HCT116 (cell line): ENCODE data around the gene HHLA2. TPM values are rescaled to one million over a fixed set of nuclear protein-coding genes. Genes with fewer than 3 reads are reported as not detected.

Experiments used
- ATAC-seq: fragments of 200-7000 bp; cut with Tn5 transposase; 2 replicates; pipeline ENCODE4 v1.9.1; 2020; ENCODE audit warnings: mild to moderate bottlenecking, moderate library complexity
- BruUV-seq: library from RNA; stranded (reverse); fragments of 400-500 nt; replicated peaks from 2 replicates; lab custom pipeline; 2021; lab: Mats Ljungman, UMichigan
- CTCF ChIA-PET: fragments of 300-600 bp; sonication (Branson Sonifier 250); formaldehyde crosslinking; loops from one replicate; lab custom pipeline; 2021; ENCODE audit warnings: antibody characterized with exemption; lab: Charles Lee
- POLR2A ChIA-PET: fragments of 300-600, 350-600 bp; sonication (Branson Sonifier 250); formaldehyde crosslinking; loops from one replicate; lab custom pipeline; 2021; ENCODE audit warnings: antibody characterized with exemption; lab: Charles Lee
- RAD21 ChIA-PET, 2 experiments: fragments of 300-600 bp; sonication (Branson Sonifier 250); formaldehyde crosslinking; loops; one replicate each; lab custom pipeline; 2023; ENCODE audit warnings: low total read pairs in 2 of 2; ENCODE audit not compliant: uncharacterized antibody in 2 of 2, unreplicated experiment in 2 of 2, low non-redundant PET in 1 of 2; lab: Charles Lee
- DNase-seq: peaks from one replicate; pipeline ENCODE4 v3.0.0-alpha.2; 2010; ENCODE audit warnings: low read depth, low spot score
- H2AFZ ChIP-seq: fragments of 200-600 bp; shearing (Covaris generic), sonication (generic); 2 replicates; pipeline ENCODE4 v1.6.1; 2017; ENCODE audit warnings: low read depth, mixed run types, mixed read lengths, antibody characterized with exemption, low read length; ENCODE audit not compliant: poor library complexity, severe bottlenecking
- H3K27ac ChIP-seq: 2 replicates; pipeline ENCODE4 v1.5.1; 2012; ENCODE audit warnings: low read depth, low read length
- H3K27me3 ChIP-seq: fragments of 200-600 bp; sonication (generic); 2 replicates; pipeline ENCODE4 v1.6.1; 2016; ENCODE audit warnings: mixed run types, low read length, mixed read lengths; ENCODE audit not compliant: insufficient read depth
- H3K36me3 ChIP-seq, 2 experiments: fragments of 200-500 bp in 1 of 2; fragments of 200-600 bp in 1 of 2; sonication (Bioruptor generic) in 1 of 2; sonication (generic) in 1 of 2; 2 replicates each; pipeline versions ENCODE4 v1.5.1 to v1.6.1; 2014 to 2016; ENCODE audit warnings: low read length in 2 of 2, inconsistent platforms in 1 of 2, mixed read lengths in 1 of 2, mixed run types in 1 of 2; ENCODE audit not compliant: insufficient read depth in 2 of 2, control insufficient read depth in 1 of 2
- H3K4me1 ChIP-seq, 2 experiments: fragments of 200-600 bp in 1 of 2; sonication (generic) in 1 of 2; 2 replicates each; pipeline versions ENCODE4 v1.5.1 to v1.6.1; 2012 to 2017; ENCODE audit warnings: low read length in 2 of 2, inconsistent platforms in 1 of 2, mild to moderate bottlenecking in 1 of 2, mixed read lengths in 1 of 2, mixed run types in 1 of 2, moderate library complexity in 1 of 2; ENCODE audit not compliant: insufficient read depth in 2 of 2, control insufficient read depth in 1 of 2
- H3K4me2 ChIP-seq: fragments of 200-600 bp; sonication (generic); 2 replicates; pipeline ENCODE4 v1.6.1; 2017; ENCODE audit warnings: mixed run types, low read length, mixed read lengths
- H3K4me3 ChIP-seq, 2 experiments: fragments of 200-600 bp in 1 of 2; sonication (generic) in 1 of 2; replicated peaks in 1 of 2; 2 replicates each; pipeline ENCODE4 v1.5.1; 2011 to 2016; ENCODE audit warnings: low read length in 2 of 2, control low read depth in 1 of 2, low read depth in 1 of 2, mild to moderate bottlenecking in 1 of 2, mixed read lengths in 1 of 2, mixed run types in 1 of 2
- H3K79me2 ChIP-seq: fragments of 200-600 bp; sonication (generic); 2 replicates; pipeline ENCODE4 v1.6.1; 2017; ENCODE audit warnings: mild to moderate bottlenecking, mixed run types, low read length, moderate library complexity, mixed read lengths; ENCODE audit not compliant: insufficient read depth
- H3K9ac ChIP-seq: fragments of 200-600 bp; sonication (generic); 2 replicates; pipeline ENCODE4 v1.6.1; 2016; ENCODE audit warnings: low read length, mixed read lengths
- H3K9me2 ChIP-seq: fragments of 200-600 bp; sonication (generic), shearing (Covaris generic); 2 replicates; pipeline ENCODE4 v1.6.1; 2017; ENCODE audit warnings: mixed run types, mild to moderate bottlenecking, moderate library complexity; ENCODE audit not compliant: insufficient read depth
- H3K9me3 ChIP-seq, 2 experiments: fragments of 200-500 bp in 1 of 2; fragments of 200-600 bp in 1 of 2; sonication (Bioruptor generic) in 1 of 2; sonication (generic) in 1 of 2; 2 replicates each; pipeline ENCODE4 v1.6.1; 2014 to 2017; ENCODE audit warnings: low read length in 2 of 2, mixed read lengths in 2 of 2, inconsistent platforms in 1 of 2, low read depth in 1 of 2, mild to moderate bottlenecking in 1 of 2, mixed run types in 1 of 2, moderate library complexity in 1 of 2; ENCODE audit not compliant: control insufficient read depth in 1 of 2, insufficient read depth in 1 of 2
- H4K20me1 ChIP-seq: fragments of 200-600 bp; sonication (generic), shearing (Covaris generic); 2 replicates; pipeline ENCODE4 v1.6.1; 2017; ENCODE audit warnings: mixed run types, mild to moderate bottlenecking, moderate library complexity; ENCODE audit not compliant: insufficient read depth
- CEBPB ChIP-seq: IDR thresholded peaks from 2 replicates; pipeline ENCODE4 v1.6.1; 2012; ENCODE audit warnings: low read depth
- ELF1 ChIP-seq: IDR thresholded peaks from 2 replicates; pipeline ENCODE4 v1.6.1; 2012; ENCODE audit warnings: low read depth, borderline replicate concordance
- EZH2phosphoT487 ChIP-seq: fragments of 200-600 bp; IDR thresholded peaks from 2 replicates; pipeline ENCODE4 v1.6.1; 2018; ENCODE audit warnings: antibody characterized with exemption, borderline replicate concordance
- FOSL1 ChIP-seq: IDR thresholded peaks from 2 replicates; pipeline ENCODE4 v1.6.1; 2012; ENCODE audit warnings: low read depth
- POLR2A ChIP-seq: IDR thresholded peaks from 2 replicates; pipeline ENCODE4 v1.7.0; 2011; ENCODE audit warnings: borderline replicate concordance; ENCODE audit not compliant: insufficient read depth, insufficient read length; ENCODE audit errors: extremely low read depth
- RAD21 ChIP-seq: IDR thresholded peaks from 2 replicates; pipeline ENCODE4 v1.6.1; 2012; ENCODE audit warnings: low read depth, mild to moderate bottlenecking
- REST ChIP-seq: IDR thresholded peaks from 2 replicates; pipeline ENCODE4 v1.6.1; 2012; ENCODE audit warnings: low read depth
- SRF ChIP-seq: IDR thresholded peaks from 2 replicates; pipeline ENCODE4 v1.6.1; 2012; ENCODE audit warnings: low read depth
- TCF7L2 ChIP-seq: IDR thresholded peaks from 2 replicates; pipeline ENCODE4 v1.7.0; 2011; ENCODE audit warnings: borderline replicate concordance, inconsistent platforms; ENCODE audit not compliant: insufficient read depth, insufficient read length; ENCODE audit errors: extremely low read depth
- YY1 ChIP-seq: IDR thresholded peaks from 2 replicates; pipeline ENCODE4 v1.6.1; 2011; ENCODE audit warnings: low read length, low read depth, moderate library complexity, mild to moderate bottlenecking; ENCODE audit not compliant: insufficient replicate concordance; ENCODE audit errors: extremely low read depth
- ZFX ChIP-seq: fragments of 450-650 bp; IDR thresholded peaks from 2 replicates; pipeline ENCODE4 v1.6.1; 2017
- intact Hi-C: fragments of 100-400 bp; cut with micrococcal nuclease; formaldehyde crosslinking; loops from 2 replicates; pipeline ENCODE4 v1.10.0; 2022
- total RNA-seq: library from RNA; stranded (reverse); gene quantifications from one replicate; pipeline ENCODE4 v1.2.1, GENCODE V29; 2021; ENCODE audit not compliant: unreplicated experiment
- TF ChIP-seq, protein P1 (sequence below): IDR thresholded peaks from 2 replicates; pipeline ENCODE4 v1.6.1; 2012

The HHLA2 gene
- total RNA-seq, 1 experiment from 2014 or later, result not detected

DNA sequence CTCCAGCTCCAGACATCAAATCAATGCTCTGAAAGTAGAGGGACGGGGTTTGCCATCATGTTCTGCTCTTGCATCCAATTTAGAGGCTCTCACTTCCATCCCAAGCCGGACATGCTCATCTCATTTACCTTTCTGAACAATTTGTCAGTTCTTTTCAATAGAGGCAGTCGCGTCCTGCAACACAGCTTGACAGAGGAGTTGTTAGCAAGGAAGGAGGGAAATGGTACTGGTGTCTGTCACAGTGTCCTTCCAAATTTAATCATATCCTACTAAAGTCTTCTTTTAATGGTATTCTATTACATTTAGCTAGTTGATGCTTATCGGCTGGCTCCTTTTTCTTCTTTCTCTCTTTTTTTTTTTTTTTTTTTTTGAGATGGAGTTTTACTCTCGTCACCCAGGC is 45.6 kb downstream of the HHLA2 start:
- H3K27me3 ChIP-seq, result no peaks in the 10 kb centered on the region
- H3K4me2 ChIP-seq, result no peak overlapping the region
- no peaks in the 10 kb centered on the region for H3K9me3 ChIP-seq
- no peaks in the 10 kb centered on the region for H3K36me3 ChIP-seq
- H3K9me2 ChIP-seq, result no peaks in the 10 kb centered on the region
- no peak for TF ChIP-seq RAD21
- TF ChIP-seq, protein P1, sequence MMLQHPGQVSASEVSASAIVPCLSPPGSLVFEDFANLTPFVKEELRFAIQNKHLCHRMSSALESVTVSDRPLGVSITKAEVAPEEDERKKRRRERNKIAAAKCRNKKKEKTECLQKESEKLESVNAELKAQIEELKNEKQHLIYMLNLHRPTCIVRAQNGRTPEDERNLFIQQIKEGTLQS, result no peak
- no peak for TF ChIP-seq POLR2A
- no peak for TF ChIP-seq FOSL1
- TF ChIP-seq YY1, result no peak
- TF ChIP-seq CEBPB, result no peak
- no peak for TF ChIP-seq TCF7L2
- no peak for TF ChIP-seq ZFX
- no peaks in the 10 kb centered on the region for H3K79me2 ChIP-seq
- no peak overlapping the region for H3K9ac ChIP-seq
- ChIA-PET POLR2A (no interaction called here), CTCF (no interaction called here), RAD21 (no interaction called here)
- H3K4me1 ChIP-seq, result no peaks in the 10 kb centered on the region
- no peak for DNase-seq
- no peak overlapping the region for H3K4me3 ChIP-seq
- H2AFZ ChIP-seq, result no peak overlapping the region
- H4K20me1 ChIP-seq, result no peaks in the 10 kb centered on the region
- ATAC-seq, result no peak
- H3K27ac ChIP-seq, result no peak overlapping the region
- intact Hi-C loops, result no loop called here
- BruUV-seq, result no TSS peak

GRCh38 chr3:108342837-108343486 is 46.6 kb downstream of the HHLA2 start:
- RAD21 ChIA-PET, result no interaction called here
- no peak overlapping the region for H3K4me2 ChIP-seq

More at GRCh38 chr3:108342837-108343486, 46.6 kb downstream of the HHLA2 start:
- Histone ChIP-seq H3K4me3 (no peak overlapping the region), H3K79me2 (no peaks in the 10 kb centered on the region), H3K27ac (no peak overlapping the region), H2AFZ (no peak overlapping the region), H3K9ac (no peak overlapping the region), H3K9me2 (no peaks in the 10 kb centered on the region), H3K27me3 (no peaks in the 10 kb centered on the region), H3K4me1 (no peaks in the 10 kb centered on the region), H3K36me3 (no peaks in the 10 kb centered on the region), H3K9me3 (no peaks in the 10 kb centered on the region), H4K20me1 (no peaks in the 10 kb centered on the region)
- ATAC-seq (no peak), DNase-seq (no peak)
- TF ChIP-seq EZH2phosphoT487 (no peak), POLR2A (no peak), ELF1 (no peak), SRF (no peak), RAD21 (no peak), REST (no peak)
- CTCF ChIA-PET, result no interaction called here
- no TSS peak for BruUV-seq
- POLR2A ChIA-PET, result no interaction called here
- intact Hi-C loops, result no loop called here
